Ovary (tissue), 3 donors: ENCODE results near the gene KICS2.

Experiments
- EP300 ChIP-seq: sonication (generic); formaldehyde crosslinking; IDR thresholded peaks from one replicate; pipeline ENCODE4 v1.6.1; 2017; ENCODE audit warnings: antibody characterized with exemption
- POLR2A ChIP-seq: fragments of 450-650 bp; IDR thresholded peaks from one replicate; pipeline ENCODE4 v1.6.1; 2017; ENCODE audit warnings: antibody characterized with exemption, mild to moderate bottlenecking, moderate library complexity
- TF ChIP-seq, protein P1 (sequence below), 3 donors: fragments of 450-650 bp in 2 of 3; fragments of 200-600 bp in 1 of 3; IDR thresholded peaks; one replicate each; pipeline versions ENCODE4 v1.5.1 to v1.8.0; 2016 to 2022; ENCODE audit warnings: antibody characterized with exemption in 3 of 3, mild to moderate bottlenecking in 1 of 3
- donor health status: DM: no; HTN: no; CAD: no.

DNA sequence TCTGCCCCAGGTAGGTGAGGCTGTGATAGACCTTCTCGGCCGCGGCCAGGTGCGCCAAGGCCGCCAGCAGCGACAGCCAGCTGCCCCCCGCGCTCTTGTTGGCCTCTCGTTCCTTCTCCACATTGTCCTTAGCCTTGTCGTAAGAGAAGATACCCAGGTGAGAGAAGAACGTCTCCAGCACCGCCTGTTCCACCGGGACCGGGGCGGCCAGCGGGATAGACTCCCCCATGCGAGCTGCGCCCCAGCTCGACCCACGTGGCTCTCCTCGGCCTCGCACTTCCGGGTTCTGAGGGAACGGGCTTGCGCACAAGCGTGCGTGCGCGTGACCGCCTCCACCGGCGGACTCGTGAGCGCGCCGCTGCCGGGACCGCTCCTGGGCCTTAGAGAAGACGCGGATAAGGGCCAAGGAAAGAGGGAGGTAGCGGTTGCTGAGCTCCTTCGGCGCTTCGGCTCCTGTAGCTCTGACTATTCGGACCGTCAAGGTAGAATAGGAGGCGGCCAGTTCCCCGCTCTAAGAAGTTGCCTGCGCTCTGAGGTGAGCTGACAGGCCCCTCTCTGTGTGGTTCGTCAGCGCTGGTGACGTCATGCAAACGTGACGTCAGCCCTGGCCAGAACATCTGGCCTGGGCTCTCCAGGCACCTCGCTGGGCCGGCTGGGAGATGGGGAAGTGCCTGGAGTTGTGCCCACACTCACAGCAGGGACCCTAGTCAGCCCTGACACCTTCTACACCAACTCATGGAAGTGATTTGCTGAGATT, at the start of gene KICS2:
- TF ChIP-seq, protein P1, sequence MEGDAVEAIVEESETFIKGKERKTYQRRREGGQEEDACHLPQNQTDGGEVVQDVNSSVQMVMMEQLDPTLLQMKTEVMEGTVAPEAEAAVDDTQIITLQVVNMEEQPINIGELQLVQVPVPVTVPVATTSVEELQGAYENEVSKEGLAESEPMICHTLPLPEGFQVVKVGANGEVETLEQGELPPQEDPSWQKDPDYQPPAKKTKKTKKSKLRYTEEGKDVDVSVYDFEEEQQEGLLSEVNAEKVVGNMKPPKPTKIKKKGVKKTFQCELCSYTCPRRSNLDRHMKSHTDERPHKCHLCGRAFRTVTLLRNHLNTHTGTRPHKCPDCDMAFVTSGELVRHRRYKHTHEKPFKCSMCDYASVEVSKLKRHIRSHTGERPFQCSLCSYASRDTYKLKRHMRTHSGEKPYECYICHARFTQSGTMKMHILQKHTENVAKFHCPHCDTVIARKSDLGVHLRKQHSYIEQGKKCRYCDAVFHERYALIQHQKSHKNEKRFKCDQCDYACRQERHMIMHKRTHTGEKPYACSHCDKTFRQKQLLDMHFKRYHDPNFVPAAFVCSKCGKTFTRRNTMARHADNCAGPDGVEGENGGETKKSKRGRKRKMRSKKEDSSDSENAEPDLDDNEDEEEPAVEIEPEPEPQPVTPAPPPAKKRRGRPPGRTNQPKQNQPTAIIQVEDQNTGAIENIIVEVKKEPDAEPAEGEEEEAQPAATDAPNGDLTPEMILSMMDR (IDR thresholded peaks at IDR 0.05), result peak in 1 of 3 donors; percentile 27
- TF ChIP-seq POLR2A, result peak; percentile 92
- no peak for TF ChIP-seq EP300
